GM18520 (cell line): ENCODE measurements around the gene HECTD3.
"Not testable (repeated sequence)": the region's sequence is repeated elsewhere in the genome, so short reads cannot be mapped to it uniquely, and the experiment has no call there.

Experiments used
- ATAC-seq: cut with Tn5 transposase; IDR thresholded peaks from one replicate; pipeline ENCODE4 v1.9.1; 2021; ENCODE audit not compliant: unreplicated experiment

HECTD3 gene

DNA sequence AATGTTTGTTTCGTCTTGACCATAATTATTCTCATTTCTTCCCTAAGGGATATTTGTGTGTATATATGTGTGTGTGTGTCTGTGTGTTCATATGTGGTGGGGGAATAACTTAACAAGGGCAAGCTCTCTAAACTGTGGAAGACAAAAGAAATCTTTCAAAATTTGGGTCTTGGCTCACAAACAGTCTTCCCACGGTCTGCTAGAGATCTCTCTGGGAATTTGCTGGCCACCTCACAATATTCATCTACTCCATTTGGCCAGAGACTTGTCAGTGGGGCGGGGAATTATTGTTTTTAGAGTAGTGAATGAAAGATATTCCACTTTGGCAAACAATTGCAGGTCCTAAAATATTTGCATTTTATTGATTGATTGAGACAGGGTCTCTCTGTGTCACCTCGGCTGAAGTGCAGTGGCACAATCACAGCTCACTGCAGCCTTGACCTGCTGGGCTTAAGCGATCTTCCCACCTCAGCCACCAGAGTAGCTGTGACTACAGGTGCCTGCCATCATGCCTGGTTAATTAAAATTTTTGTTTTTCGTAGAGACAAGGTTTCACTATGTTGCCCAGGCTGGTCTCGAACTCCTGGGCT lies 16.7 kb downstream of the HECTD3 start:
- ATAC-seq, result no peak

DNA sequence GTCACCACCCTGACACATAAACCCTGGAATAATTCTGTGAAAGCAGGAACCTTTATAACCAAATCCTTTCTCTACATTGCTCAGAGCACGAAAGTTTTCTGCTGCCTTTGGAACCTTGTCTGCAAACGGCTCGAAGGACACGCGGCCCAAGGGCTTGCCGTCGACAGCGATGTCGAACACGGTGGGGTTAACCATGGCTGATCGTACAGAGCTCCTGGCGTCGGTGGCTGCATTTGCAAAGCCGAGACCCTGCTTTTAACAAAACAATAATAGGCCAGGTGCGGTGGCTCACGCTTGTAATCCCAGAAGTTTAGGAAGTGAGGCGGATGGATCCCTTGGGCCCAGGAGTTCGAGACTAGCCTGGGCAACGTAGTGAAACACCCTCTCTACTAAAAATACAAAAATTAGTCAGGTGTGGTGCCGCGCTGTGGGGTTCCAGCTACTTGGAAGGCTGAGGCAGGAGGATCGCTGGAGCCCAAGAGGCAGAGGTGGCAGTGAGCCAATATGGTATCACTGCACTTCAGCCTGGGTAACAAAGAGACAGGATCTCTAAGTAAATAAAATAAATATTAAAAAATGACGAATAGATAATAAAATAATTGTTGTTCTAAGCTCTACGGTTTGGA lies 22.5 kb downstream of the HECTD3 start:
- no peak for ATAC-seq

DNA sequence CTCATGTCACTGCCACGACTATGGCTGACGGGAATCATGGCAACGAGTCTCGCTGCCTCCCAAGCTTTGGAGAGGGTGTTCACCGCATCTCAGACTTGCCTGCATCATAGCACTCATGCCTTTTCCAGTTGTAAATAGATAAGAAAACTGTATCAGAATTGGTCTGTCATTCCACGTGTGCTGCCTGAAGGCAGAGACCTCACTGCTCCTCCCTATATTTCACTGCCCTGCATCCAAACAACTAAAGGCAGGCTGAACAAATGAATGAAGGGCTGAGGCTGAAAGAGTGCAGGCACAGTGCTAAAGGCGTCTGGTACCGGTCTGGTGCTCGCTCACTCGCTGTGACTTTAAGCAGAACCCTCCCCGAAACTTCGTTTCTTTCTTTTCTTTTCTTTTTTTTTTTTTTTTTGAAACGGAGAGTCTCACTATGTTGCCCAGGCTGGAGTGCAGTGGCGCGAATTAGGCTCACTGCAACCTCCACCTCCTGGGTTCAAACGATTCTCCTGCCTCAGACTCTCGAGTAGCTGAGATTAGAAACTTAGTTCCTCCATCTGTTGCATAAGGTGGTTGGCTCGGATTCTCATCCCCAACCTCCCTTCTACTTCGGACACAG lies 25.3 kb downstream of the HECTD3 start:
- peak; percentile 4 for ATAC-seq

DNA sequence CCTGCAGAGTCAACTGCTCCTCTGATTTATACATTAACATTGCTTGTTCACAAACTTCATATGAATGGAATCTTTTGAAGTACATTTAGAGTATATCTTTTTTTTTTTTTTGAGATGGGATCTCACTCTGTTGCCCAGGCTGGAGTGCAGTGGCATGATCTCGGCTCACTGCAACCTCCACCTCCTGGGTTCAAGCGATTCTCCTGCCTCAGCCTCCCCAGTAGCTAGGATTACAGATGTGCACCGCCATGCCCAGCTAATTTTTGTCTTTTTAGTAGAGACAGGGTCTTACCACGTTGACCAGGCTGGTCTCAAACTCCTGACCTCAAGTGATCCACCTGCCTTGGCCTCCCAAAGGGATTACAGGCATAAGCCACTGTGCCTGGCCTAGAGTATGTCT lies 33.8 kb downstream of the HECTD3 start:
- not testable (repeated sequence) for ATAC-seq

DNA sequence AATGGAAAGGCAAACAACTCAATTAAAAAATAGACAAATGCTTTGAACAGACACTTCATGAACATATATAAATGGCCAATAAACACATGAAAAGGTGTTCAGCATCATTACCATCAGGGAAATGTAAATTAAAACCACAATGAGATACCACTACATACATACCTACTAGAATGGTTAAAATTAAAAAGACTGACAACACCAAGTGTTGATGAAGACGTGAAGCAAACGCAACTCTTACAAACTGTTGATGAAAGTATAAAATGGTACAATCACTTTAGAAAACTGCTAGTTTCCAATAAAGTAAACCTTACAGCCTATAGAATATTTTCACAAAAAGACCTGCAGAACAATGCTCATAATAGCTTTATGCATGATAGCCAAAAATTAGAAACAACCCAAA lies 34.9 kb downstream of the HECTD3 start:
- ATAC-seq, result no peak

DNA sequence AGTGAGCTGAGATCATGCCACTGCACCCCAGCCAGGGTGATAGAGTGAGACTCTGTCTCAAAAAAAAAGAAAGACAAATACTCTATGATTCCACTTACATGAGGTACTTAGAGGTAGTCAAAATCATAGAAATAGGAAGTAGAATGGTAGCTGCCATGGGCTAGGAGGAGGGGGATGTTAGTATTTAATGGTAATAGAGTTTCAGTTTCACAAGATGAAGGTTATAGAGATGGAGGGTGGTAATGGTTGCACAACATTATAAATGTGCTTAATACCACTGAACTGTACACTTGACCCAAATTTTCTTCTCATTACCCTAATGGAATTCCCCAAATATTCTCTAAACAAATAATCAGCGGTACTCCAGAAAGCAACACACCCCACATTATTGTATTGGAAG lies 37.5 kb downstream of the HECTD3 start:
- no peak for ATAC-seq

DNA sequence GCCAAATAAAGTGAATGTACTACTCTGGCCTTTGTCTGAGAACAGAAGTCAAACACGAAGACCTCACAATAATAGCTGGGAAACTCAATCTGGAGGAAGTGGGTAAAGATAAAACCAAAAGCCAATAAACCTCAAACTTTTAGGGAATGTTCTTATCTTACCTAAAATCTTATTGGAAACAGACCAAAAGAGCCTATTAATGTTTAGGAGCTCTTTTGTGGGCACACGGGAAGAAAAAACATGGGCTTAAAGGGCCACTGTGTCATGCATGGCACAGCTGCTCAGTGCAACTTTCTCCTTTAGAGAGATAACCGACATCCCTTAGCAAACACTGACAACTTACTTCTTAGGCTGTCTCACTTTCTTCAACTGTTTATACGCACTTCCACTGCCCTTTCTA lies 40.8 kb downstream of the HECTD3 start:
- no peak for ATAC-seq

DNA sequence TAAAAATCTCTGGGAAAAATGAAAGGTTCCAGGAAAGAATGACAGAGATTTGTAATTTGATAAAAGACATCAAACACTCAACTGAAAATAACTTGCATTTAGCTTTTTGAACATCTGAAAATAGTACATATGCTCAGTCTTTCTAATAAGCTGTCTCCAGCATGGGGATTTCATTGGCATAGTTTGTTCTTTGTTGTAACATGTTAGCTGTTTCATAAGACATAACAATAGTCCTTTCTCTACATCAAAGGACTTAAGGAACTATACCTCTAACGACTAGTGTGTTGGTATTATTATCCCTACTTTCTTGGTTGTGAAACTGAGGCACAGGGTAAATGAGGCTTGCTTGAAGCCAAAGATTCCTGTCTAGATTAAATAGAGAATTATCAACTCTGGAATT lies 46.7 kb downstream of the HECTD3 start:
- ATAC-seq, result no peak

DNA sequence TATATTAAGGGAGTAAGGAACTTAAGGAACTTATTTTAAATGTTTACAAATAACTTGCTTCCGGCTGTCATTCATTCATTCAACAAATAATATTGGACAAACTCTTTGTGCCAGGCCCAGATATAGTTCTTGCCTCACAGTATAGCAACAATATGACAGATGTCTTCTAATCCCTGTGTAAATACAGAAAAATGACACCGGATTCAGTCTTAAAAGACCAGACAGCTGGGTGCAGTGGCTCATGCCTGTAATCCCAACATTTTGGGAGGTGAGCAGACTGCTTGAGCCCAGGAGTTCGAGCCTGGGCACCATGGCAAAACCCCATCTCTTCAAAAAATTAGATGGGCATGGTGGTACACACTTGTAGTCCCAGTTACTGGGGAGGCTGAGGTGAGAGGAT lies 48.4 kb downstream of the HECTD3 start:
- ATAC-seq, result no peak

DNA sequence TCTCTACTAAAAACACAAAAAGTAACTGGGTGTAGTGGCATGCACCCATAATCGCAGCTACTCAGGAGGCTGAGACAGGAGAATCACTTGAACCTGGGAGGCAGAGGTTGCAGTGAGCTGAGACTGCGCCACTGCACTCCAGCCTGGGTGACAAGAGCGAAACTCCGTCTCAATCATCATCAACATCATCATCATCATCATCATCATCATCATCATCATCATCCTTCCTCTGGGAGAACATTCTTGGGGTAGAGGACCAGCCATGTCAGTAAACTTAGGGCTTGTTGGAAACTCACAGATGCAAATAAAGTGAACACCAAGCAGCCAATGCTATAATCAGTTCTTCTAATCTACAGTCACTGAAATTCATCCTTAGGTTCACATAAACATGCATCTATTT lies 49.1 kb downstream of the HECTD3 start:
- not testable (repeated sequence) for ATAC-seq

DNA sequence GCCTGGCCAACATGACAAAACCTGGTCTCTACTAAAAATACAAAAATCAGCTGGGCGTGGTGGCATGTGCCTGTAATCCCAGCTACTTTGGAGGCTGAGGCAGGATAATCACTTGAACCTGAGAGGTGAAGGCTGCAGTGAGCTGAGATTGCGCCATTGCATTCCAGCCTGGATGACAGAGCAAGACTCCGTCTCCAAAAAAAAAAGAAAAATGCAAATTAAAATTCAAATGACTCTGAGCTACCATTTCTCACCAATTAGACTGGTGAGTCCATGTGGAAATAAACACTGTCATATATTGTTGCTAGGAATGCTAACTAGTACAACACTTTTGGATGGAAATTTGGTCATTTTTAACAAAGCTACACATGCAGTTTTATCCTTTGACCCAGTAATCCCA lies 53.6 kb downstream of the HECTD3 start:
- ATAC-seq, result not testable (repeated sequence)

DNA sequence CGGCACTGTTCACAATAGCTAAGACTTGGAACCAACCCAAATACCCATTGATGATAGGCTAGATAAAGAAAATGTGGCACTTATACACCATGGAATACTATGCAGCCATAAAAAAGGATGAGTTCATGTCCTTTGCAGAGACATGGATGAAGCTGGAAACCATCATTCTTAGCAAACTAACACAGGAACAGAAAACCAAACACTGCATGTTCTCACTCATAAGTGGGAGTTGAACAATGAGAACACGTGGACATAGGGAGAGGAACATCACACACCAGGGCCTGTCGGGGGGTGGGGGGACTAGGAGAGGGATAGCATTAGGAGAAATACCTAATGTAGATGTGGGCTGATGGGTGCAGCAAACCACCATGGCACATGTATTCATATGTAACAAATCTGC lies 55.0 kb downstream of the HECTD3 start:
- ATAC-seq, result not testable (repeated sequence)
